Upper lobe of left lung (tissue), 4 donors: ENCODE data around the gene SFTPA2.

Experiments
- CTCF ChIP-seq, 6 experiments: fragments of 450-650 bp in 4 of 6; fragments of 200-600 bp in 2 of 6; sonication (generic) in 2 of 6; IDR thresholded peaks; one replicate each; pipeline ENCODE4 v1.5.1; 2016 to 2019; ENCODE audit warnings: antibody characterized with exemption in 6 of 6
- POLR2A ChIP-seq, 4 donors: fragments of 450-650 bp; IDR thresholded peaks; one replicate each; pipeline ENCODE4 v1.5.1; 2016 to 2017; ENCODE audit warnings: antibody characterized with exemption in 4 of 4, mild to moderate bottlenecking in 2 of 4
- POLR2AphosphoS5 ChIP-seq, 2 donors: sonication (generic); formaldehyde crosslinking; IDR thresholded peaks; one replicate each; pipeline ENCODE4 v1.5.1; 2017; ENCODE audit warnings: antibody characterized with exemption in 2 of 2

DNA sequence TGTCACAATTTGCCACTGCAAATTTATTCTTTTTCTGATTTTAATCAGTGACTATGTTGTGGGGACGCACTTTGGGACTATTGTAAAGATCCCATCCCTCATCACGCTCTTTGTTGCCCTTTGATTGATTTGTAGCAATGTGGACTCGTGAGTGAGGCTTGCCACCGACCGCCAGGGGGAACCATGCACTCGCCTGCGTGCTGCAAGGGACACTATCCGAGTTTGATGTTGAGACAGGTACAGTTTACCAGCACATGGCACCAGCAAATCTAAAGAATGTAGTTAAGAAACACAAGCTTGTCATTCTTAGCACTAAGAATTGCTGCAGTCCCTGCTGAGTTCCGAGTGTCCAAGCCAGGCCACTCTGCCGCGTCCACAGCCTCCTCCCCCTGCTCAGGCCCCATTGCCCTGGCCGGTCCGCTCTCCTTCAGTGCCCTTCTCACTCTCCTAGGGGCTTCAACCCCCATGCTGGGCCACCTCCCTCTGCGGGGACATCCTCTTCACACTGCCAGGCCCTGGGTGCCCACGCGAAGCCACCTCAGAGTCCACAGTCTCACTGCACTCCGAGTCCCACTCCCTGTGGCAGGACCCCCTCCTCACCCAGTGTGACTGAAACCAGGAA lies 2.0 kb upstream of the SFTPA2 start:
- TF ChIP-seq CTCF (IDR thresholded peaks at IDR 0.05) (peak; percentile 44 to 86 (median 74)), POLR2AphosphoS5 (IDR thresholded peaks at IDR 0.05) (no peak), POLR2A (IDR thresholded peaks at IDR 0.05) (no peak)
